Peyer's patch (tissue), 4 donors: ENCODE results near the gene SPATA9.

Experiments
- CTCF ChIP-seq, 6 experiments: fragments of 450-650 bp in 4 of 6; fragments of 200-600 bp in 2 of 6; sonication (generic) in 1 of 6; IDR thresholded peaks; one replicate each; pipeline ENCODE4 v1.5.1; 2017 to 2019; ENCODE audit warnings: antibody characterized with exemption in 6 of 6, mild to moderate bottlenecking in 3 of 6, moderate library complexity in 1 of 6
- POLR2A ChIP-seq, 2 donors: fragments of 450-650 bp; IDR thresholded peaks; one replicate each; pipeline ENCODE4 v1.5.1; 2017; ENCODE audit warnings: antibody characterized with exemption in 2 of 2, mild to moderate bottlenecking in 2 of 2, moderate library complexity in 2 of 2

GRCh38 chr5:95718738-95719137 lies 35.9 kb upstream of the SPATA9 start:
- TF ChIP-seq CTCF (IDR thresholded peaks at IDR 0.05) (no peak), POLR2A (IDR thresholded peaks at IDR 0.05) (no peak)
